ENCODE data around the gene SYTL4.

DNA sequence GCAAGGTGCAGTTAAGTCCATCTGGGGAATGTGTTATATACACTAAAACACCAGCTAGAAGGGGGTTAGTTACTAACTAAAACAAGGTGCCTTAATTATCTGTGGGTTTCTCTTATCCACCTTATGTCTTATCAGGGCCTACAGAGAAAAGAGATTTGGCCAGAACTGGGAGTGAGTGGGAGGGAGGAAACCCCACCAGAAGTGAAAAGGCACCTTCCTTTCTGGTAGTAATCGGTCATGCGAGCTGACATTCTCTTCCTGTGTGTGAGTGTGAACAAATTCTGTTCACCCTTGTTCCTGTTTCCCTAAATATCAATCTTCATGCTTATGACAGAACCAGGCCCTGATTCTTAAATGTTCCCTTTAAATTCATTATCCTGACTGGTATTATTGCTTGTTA lies 44.4 kb downstream of the SYTL4 start:
- TF ChIP-seq, protein P1, sequence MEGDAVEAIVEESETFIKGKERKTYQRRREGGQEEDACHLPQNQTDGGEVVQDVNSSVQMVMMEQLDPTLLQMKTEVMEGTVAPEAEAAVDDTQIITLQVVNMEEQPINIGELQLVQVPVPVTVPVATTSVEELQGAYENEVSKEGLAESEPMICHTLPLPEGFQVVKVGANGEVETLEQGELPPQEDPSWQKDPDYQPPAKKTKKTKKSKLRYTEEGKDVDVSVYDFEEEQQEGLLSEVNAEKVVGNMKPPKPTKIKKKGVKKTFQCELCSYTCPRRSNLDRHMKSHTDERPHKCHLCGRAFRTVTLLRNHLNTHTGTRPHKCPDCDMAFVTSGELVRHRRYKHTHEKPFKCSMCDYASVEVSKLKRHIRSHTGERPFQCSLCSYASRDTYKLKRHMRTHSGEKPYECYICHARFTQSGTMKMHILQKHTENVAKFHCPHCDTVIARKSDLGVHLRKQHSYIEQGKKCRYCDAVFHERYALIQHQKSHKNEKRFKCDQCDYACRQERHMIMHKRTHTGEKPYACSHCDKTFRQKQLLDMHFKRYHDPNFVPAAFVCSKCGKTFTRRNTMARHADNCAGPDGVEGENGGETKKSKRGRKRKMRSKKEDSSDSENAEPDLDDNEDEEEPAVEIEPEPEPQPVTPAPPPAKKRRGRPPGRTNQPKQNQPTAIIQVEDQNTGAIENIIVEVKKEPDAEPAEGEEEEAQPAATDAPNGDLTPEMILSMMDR (conservative IDR thresholded peaks at IDR 0.05; ENCODE audit: low read length), result no peak
- no peak for TF ChIP-seq EZH2phosphoT487 (IDR thresholded peaks at IDR 0.05; ENCODE audit: borderline replicate concordance, low read depth, low read length)

All from OCI-LY7 (cell line).